Hypothalamus (tissue), 51 donors: ENCODE results near the gene OXGR1.
A peak's percentile ranks its signal among the peaks of the same experiment; 100 is the strongest.
"Not testable (repeated sequence)": the region's sequence is repeated elsewhere in the genome, so short reads cannot be mapped to it uniquely, and the experiment has no call there.

Experiments used
- DNase-seq, 51 donors: peaks; one replicate each; lab custom pipeline; 2025; lab: John Stamatoyannopoulos, UW

Gene OXGR1

DNA sequence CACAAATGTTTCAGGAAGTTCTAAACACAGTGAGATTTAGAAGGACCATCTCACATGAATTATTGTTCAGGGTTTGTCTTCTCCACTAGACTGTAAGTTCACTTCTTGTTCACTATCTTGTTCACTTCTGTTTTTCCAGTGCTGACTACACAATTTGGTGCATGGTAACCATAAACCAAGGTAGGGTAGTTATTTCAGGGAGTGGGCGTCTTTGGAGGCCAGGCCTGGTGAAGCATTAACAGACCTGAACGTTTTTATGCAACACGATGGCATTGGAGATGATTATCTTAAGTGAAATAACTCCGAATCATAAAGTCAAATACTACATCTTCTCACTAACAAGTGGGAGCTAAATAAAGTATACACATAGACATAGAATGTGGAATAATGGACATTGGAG lies 14.4 kb upstream of the OXGR1 start:
- DNase-seq: no peak

DNA sequence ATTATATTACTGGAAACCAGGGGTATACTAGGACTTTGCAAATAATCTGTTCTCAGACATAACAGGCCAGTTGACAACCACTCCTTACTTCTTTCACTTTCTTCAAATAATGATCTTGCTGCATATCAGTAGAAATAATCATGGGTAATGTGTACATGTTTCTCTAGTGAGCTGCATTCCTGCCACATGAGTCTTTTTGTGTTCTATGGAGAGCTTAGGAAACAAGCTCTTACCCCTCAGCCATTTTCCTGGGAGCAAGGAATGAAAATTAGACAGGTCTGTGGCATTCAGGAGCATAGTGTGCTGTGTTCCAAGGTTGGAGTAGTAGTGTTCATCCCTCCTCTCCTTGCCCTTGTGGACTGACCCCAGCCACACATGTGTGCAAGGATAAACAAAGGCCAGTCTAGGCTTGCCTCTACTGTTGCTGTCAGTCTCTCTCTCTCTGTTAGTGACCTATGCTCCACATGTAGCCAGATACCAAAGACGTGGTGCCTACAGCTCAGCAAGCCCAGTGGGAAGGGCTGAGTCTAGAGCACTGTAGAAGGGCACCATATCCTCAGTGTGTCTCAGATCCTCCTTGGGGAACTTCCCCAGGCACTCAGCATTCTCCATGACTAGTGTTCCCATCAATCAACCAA lies 11.5 kb upstream of the OXGR1 start:
- no peak for DNase-seq

DNA sequence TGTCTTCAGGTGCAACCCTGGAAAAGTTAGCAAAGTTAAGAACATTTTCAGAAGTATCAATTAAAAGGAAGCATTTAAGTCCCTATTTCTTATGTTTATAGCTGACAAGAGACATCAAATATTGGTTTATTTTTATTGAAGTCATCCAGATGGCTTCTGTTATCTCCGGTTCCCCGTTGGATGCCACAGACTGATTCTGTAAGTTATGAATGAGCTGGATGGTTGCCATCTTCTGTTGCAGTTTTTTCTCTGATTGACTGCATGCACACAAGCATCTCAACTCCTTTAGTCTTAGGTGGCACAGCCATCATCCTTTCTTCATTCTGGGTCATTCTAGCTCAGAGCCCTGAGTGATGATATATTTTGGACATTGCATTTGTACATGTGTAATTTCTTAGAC lies 10.6 kb upstream of the OXGR1 start:
- DNase-seq: no peak

DNA sequence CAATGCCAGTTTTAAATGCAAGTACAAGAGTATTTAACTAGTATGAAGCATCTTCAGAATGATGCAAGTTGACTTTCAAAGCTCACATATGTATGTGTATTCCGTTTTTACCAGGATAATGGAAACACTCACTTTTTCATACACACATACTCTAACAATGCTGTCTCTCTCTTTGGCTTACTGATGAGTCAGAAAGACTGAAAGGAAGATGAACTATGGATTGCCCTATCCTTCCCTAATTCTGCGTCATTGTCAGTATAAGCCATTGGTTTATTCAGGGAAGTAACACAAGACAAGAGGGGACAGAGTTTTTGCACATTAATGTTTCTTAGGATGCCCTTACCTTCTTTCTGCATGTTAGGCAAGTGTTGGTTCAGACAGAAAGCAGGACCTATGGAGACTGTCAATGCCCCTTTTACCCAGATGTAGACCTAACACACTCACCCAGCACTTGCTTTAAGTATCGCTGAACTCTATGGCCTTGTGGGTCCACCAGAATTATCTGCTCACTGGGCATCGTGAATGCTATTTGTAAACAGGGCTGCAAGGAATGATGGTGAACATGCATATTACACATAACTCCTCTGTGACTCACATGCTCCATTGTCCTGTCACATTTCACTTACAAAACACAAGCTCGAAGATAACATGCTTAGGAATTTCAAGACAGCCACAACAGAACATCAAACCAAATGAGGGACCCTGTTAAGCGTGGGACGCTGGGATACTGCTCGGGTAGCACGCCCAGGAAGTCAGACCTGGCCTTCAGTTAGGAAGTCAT lies 10.0 kb upstream of the OXGR1 start:
- DNase-seq: no peak

DNA sequence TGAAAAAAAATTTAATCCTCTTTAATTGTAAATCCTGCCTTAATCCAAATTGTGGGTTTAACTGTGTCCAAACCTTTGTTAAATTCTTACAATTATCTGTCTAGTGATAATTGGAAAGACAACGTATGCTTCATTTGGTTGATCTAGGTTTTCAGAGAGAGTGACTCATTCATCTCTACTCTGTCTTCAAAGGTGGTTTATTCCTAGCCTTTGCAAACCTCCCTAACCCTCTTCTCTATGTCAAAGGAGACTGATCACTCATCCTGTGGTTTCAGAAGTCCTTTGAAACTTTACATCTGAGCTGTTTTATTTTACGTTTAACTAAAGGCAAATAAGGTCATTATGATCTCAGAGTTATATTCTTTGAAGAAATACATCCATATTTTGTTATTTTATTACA lies 8.8 kb upstream of the OXGR1 start:
- no peak for DNase-seq

DNA sequence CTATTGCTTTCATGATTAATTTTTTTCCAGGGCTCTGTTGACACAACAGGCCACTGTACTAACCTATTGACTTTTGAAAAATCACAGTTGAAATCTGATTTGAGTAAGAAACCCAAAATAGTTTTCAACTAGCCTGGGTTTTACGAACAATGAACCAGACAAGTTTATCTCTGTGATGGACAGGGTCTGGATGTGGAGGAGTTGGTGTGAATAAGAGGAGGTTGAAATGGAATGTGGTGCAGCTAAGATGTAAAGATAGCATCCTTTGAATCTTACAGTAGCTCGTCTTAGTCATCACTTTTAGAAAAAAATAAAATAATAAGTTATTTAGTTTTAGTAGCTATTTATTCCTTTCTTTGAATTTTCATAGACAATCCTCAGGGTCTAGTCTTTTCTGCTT lies 8.3 kb upstream of the OXGR1 start:
- DNase-seq: no peak

DNA sequence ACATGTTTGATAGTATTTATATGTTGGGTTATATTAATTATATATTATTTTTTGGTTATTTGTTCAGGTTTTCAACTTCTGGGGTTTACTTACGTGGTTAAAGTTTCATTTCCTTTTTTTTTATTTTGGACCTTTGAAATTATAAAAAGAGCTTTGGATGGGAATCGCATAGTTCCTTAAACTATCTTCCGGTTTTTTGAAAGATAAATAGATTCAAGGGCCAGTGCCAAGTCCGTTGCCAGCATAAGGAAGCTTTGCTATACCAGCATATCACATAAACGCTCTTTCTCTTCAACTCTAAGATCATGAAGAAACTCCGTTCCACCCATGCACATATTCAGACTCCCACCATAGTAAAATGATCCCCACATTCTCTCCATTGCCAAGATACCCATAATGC lies 7.4 kb upstream of the OXGR1 start:
- no peak for DNase-seq

DNA sequence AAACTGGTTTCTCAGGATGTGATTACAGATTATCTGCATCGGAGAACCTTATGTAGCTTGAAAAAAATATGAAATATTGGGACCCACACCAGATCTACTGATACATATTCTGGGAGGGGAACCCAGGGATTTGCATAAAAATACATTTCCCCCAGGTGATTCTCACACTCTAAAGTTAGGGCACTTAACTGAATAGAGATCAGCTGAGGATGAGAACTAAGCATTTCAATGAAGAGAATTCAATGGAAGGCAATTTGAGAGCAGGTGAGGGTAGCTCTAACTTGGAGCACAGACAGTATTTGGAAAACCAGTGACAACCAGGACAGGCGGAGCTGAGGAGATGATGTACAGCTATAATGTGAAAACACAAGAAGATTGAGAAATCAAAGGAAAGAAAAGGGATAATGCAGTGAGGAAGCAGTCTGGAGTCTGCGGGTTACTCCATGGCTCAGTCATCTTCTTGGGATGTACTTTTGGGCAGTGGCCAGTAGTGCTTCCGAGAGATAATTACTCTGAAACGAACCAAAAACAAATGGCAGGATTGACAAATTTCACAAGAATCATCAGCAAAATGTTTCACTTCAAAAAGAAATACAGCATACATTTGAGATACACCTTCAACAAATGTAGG lies 6.1 kb upstream of the OXGR1 start:
- DNase-seq: no peak

DNA sequence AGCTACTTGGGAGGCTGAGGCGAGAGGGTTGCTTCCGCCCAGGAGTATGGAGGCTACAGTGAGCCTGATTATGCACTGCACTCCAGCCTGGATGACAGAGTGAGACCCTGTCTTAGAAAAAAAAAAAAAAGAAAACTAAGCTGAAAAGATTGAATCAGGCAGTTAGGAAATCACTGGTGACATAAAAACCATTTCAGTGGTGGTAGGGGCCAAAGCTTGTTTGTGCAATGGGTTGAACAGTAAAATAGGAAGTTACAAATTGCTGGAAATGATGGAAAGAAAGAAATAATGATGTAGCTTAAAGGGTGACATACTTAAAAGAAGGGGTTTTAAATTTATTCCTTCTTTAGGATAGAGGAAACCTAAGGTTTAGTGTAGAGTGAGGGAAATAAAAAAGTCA lies 4.8 kb upstream of the OXGR1 start:
- no peak for DNase-seq

DNA sequence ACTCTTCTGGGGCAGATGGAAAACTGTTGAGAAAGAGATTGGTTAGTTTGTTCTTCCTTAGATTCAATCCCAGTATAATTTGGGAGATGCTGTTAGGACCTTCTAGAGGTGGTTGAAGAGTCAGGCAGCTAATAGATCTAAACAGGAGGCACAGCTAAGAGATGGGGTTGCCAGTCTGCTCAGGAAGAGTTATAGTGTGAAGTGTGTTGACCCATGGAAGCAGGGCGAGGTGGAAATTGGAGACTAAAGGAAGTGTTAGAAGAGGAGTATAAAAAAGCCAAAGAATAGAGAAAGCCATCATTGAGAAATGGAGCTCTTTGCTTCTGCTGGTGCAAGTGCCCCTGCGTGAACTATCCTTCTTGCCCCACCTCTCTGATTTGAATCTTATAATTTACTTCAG lies 3.8 kb upstream of the OXGR1 start:
- no peak for DNase-seq

DNA sequence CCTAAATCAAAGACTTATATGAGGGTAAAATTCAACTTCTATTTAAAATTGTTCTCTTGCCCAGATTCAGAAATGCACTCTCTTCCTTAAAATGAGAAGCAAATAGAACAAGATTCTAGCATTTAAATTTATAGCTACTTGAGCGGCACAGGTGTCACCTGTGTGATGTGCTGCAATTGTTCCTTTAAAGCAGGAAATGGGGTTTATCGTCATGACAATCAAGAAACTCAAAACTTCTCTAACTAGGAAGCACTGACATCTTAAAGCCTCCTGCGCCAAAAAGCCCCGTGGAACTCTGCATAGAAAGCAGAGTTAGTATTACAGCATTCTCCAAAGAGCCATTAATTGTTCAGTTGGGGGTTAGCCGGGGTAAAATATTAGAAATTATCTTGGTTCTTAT lies 2.6 kb upstream of the OXGR1 start:
- no peak for DNase-seq

DNA sequence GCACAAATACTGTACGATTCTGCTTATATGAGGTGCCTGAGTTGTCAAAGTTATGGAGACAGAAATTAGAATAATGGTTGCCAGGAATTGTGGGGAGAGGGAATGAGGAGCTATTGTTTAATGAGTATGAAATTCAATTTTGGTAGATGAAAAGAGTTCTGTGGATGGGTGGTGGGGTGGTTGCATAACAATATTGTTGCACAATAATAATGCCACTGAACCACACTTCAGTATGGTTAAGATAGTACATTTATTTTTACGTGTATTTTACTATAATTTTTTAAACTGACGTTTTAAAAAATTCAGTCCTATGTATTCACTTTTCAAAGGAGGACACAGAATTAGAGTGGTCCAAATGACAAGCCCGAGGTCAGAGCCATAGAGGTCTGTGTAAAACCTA lies 1.8 kb upstream of the OXGR1 start:
- DNase-seq: no peak

DNA sequence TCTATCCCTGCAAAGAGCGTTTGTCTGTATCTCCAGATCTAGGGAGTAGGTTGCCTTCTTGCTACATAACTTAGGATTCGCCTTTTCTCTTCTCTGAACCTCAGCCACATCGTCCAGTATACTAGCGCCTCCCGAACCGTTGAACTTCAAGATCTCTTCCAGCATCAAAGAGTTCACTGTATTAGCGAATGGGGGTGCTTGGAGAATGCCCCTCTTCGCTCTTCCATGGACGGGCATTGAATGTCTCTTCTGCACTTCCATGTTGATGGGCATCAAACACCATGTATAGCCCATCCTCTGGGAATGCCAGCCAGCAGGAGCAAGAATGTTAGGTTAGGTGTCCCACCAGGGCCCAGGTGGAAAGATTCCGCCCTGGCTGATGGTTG lies 575 bp upstream of the OXGR1 start:
- no peak for DNase-seq

DNA sequence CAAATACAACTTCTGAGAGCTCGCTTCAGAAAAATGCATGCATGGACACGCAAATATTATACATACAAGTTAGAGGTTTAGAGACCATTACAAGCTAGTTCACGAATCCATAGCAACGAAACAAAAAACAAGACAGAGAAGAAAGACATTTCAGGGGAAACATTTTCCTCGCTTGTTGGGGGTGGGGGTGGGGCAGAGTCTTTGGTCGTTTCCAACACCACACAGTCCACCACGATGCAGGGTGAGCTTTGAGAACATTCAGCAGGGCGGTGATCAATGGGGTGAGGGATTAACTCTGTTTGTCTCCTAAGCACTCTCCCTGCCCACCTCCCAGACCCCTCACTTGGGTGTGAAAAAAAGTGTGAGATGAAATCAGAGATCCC lies 651 bp downstream of the OXGR1 start:
- no peak for DNase-seq

DNA sequence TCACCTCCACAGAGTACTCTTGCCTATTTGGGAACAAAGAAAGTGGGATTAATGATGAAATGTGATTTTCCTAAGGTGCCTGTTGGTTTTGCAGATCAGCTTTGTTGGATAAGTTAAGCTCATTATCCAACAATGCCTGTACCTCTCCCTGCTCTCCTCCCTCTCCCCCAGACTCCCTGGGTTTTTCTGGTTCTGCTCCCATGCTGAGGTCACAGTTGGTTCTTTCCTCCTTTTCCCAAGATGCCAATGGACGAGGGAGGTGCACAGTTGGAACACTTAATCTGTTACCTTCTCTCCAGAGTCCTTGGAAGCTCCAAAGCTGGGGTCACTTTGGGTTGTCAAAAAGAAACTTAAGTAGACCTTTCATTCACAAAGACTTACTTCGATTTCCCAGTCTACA lies 1.6 kb downstream of the OXGR1 start:
- no peak for DNase-seq

DNA sequence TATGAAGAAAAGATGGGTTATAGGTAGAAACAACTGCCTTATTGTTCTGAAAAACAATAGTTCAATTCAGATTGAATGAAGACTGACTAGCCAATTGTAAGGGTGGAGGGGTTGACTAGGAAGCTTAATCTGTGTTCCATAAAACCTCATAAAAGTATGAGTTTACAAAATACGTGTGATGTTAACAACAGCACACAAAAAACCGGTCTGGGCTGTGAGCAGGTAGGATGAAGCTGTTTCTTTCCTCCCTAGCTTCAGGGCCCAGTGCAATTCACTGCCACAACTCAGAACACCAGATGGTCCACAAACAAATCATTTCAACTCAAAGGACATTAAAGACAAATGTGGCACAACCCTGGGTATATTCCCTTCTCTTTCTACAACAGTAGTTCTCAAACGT lies 3.2 kb downstream of the OXGR1 start:
- DNase-seq: no peak

DNA sequence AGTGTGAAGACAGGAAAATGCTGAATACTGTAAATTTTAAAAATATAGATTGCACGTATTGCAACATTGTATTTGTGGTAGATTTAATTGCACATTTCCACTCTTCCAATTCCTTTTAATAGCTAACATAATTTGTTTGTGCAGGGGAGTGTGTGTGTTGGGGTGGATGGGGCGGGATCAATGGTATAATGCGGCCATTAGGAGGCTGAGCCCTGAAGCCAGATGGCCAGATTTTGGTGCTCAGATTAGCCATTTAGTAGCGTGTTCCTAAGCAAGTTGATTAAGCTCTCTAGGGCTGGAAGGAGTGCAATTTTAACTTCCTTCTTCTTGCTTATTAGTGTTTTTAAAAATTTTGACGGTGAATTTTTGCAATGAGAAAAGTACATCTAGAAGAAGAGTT lies 5.8 kb downstream of the OXGR1 start:
- DNase-seq: no peak

DNA sequence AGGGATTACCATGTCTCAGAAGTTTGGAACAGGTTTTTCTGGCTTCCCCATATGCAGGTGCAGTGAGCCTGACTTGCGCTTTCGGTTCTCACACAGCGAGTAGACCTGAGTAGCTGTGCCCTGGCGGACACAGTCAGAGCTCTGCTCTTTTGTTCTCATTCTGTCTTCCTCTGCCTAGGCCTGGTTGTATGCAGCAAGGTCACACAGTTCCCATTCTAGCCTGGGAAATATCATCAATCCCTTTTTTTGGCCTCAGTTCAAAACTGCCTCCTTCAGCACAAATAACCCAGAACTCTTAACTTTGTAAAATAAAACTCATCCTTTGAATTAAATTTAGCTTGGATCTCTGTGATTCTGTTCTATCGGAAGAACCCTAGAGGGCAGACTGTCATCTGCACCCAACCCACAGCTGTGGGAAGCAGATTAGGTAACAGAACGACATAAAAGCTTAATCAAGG lies 10.2 kb downstream of the OXGR1 start:
- peak in 6 of 51 donors; percentile 0 to 10 (median 4) for DNase-seq

DNA sequence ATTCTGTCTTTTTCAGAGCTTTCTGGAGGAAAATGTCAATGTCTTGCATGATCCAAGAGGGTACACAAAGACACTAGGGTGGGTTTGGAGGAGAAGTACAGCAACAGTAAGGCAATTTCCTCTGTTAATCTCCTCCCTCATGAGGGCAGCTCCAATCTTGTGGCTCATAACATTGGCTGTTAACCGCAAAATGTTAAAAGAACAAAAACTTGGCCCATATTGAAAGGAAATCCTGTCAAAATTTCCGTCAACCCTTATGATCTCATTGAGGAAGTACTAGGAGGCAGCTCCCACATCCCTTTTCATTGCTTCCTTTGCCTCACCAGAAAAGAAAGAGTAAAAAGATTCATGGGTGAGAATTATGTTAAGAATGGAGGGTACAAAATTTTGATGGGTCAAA lies 11.6 kb downstream of the OXGR1 start:
- DNase-seq: no peak

DNA sequence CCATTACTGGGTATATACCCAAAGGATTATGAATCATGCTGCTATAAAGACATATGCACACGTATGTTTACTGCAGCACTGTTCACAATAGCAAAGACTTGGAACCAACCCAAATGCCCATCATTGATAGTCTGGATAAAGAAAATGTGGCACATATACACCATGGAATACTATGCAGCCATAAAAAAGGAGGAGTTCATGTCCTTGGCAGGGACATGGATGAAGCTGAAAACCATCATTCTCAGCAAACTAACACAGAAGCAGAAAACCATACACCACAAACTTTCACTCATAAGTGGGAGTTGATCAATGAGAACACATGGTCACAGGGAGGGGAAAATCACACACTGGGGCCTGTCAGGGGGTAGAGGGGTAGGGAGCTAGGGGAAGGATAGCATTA lies 14.4 kb downstream of the OXGR1 start:
- DNase-seq: not testable (repeated sequence)

DNA sequence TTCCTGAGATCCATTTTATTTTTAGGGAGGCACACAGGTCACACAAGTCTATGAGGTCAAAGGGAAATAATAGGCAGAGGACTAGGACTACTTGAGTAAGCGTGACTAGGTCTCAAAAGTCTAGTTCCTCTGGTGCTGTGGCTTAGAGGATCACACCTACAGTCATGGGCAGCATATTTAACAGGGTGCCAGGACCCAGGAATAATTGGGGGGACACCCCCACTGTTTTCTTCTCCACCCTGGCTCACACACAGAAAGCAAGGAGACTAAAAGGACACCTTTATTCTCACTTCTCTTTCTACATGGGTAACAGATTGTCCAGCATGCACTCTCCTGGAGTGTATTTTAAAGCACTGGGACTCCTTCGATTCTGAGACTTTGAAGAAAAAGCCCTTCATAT lies 26.2 kb downstream of the OXGR1 start:
- no peak for DNase-seq

DNA sequence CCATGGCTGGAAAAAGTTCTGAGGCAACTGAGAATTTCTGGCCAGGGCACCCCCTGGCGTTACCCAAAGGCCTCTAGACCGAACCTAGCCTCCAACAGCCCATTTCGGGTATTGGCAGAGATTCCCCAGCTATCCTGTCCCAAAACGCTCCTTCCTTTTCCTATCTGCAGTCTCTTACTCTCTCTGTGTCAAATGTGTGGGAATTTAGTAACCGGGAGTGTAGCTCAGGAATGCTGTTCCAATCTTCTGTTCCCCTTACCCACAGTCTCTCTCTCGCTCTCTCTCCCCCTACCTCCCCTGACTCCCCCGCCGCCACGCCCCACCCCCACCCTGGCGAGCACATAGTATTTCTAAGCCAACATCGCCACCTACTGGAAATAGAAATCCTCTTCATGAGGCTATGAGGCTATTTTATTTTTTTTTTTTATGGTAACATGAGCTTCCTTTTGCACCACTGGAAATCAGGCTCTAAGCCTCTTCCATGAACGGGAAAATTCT lies 27.0 kb downstream of the OXGR1 start:
- no peak for DNase-seq
